GM12878 (cell line): Measurements from ENCODE around the gene NFATC3.
"Not testable (repeated sequence)": the region's sequence is repeated elsewhere in the genome, so short reads cannot be mapped to it uniquely, and the experiment has no call there.

Experiments used
- ATF2 ChIP-seq: IDR thresholded peaks from 2 replicates; pipeline ENCODE4 v1.6.1; 2012; ENCODE audit warnings: low read length, inconsistent platforms
- CEBPZ ChIP-seq: fragments of 150-350 bp; IDR thresholded peaks from 2 replicates; pipeline ENCODE4 v1.6.1; 2016; ENCODE audit warnings: low read depth, low read length
- CTCF ChIP-seq, 3 experiments: IDR thresholded peaks in 2 of 3; conservative IDR thresholded peaks in 1 of 3; 2 replicates each; pipeline ENCODE4 v1.5.1; 2011; ENCODE audit warnings: low read depth in 3 of 3, low read length in 3 of 3, mild to moderate bottlenecking in 3 of 3, control low read depth in 2 of 3, moderate library complexity in 2 of 3, inconsistent platforms in 1 of 3, mixed read lengths in 1 of 3; ENCODE audit not compliant: control insufficient read depth in 2 of 3, insufficient read depth in 1 of 3; ENCODE audit errors: extremely low read depth in 1 of 3
- DPF2 ChIP-seq: fragments of 450-650 bp; IDR thresholded peaks from 2 replicates; pipeline ENCODE4 v1.6.1; 2017; ENCODE audit warnings: mild to moderate bottlenecking
- ETV6 ChIP-seq, 2 experiments: fragments of 450-650 bp in 1 of 2; IDR thresholded peaks in 1 of 2; conservative IDR thresholded peaks in 1 of 2; 2 replicates each; pipeline ENCODE4 v1.6.1; 2014; ENCODE audit warnings: antibody characterized with exemption in 1 of 2, borderline replicate concordance in 1 of 2, low read depth in 1 of 2, mild to moderate bottlenecking in 1 of 2, moderate library complexity in 1 of 2
- EZH2 ChIP-seq: IDR thresholded peaks from 2 replicates; pipeline ENCODE4 v1.6.1; 2012; ENCODE audit warnings: low read depth, mild to moderate bottlenecking, control low read depth, inconsistent platforms, low read length, borderline replicate concordance; ENCODE audit not compliant: control insufficient read depth
- GABPA ChIP-seq: IDR thresholded peaks from 2 replicates; pipeline ENCODE4 v1.6.1; 2014; ENCODE audit warnings: antibody characterized with exemption, low read depth, mild to moderate bottlenecking, inconsistent platforms
- JUNB ChIP-seq: IDR thresholded peaks from 2 replicates; pipeline ENCODE4 v1.6.1; 2016; ENCODE audit warnings: antibody characterized with exemption, mild to moderate bottlenecking
- NRF1 ChIP-seq: conservative IDR thresholded peaks from 2 replicates; pipeline ENCODE4 v1.6.1; 2011; ENCODE audit warnings: mild to moderate bottlenecking, low read depth, low read length, improper control_type of control experiment
- STAT3 ChIP-seq: IDR thresholded peaks from 2 replicates; pipeline ENCODE4 v1.6.1; 2011; ENCODE audit warnings: low read depth, low read length, improper control_type of control experiment
- USF1 ChIP-seq: IDR thresholded peaks from 2 replicates; pipeline ENCODE4 v1.6.1; 2011; ENCODE audit warnings: borderline replicate concordance, low read depth, mild to moderate bottlenecking, moderate library complexity, mixed read lengths, low read length; ENCODE audit not compliant: insufficient read depth; ENCODE audit errors: extremely low read length
- ZBTB11 ChIP-seq: fragments of 450-650 bp; formaldehyde crosslinking; IDR thresholded peaks from 2 replicates; pipeline ENCODE4 v1.5.0; 2022; ENCODE audit warnings: mild to moderate bottlenecking, missing genetic modification characterization
- ZNF207 ChIP-seq: fragments of 450-650 bp; IDR thresholded peaks from 2 replicates; pipeline ENCODE4 v1.6.1; 2014; ENCODE audit warnings: antibody characterized with exemption, mild to moderate bottlenecking, borderline replicate concordance

- not testable (repeated sequence) for TF ChIP-seq DPF2; CTCF (IDR thresholded peaks at IDR 0.05 in 2 of 3, conservative IDR thresholded peaks at IDR 0.05 in 1 of 3; ENCODE audit: control insufficient read depth in 2 of 3, extremely low read depth in 1 of 3, insufficient read depth in 1 of 3, low read depth in 3 of 3, low read length in 3 of 3); NRF1; ZNF207; ZBTB11; JUNB; ATF2; EZH2; CEBPZ; USF1; STAT3; ETV6 (conservative IDR thresholded peaks at IDR 0.05 in 1 of 2, IDR thresholded peaks at IDR 0.05 in 1 of 2; ENCODE audit: borderline replicate concordance in 1 of 2, low read depth in 1 of 2); GABPA
Observed at GRCh38 chr16:68092275-68092674, 7.1 kb downstream of the NFATC3 start.
